Glomerular visceral epithelial cell (primary cell): Measurements from ENCODE around the gene GDAP1L1.
"Not testable (repeated sequence)": the region's sequence is repeated elsewhere in the genome, so short reads cannot be mapped to it uniquely, and the experiment has no call there.

Experiments used
- DNase-seq: peaks from one replicate; pipeline ENCODE4 v3.0.0-alpha.2; 2016; ENCODE audit errors: extremely low spot score

GDAP1L1 gene

DNA sequence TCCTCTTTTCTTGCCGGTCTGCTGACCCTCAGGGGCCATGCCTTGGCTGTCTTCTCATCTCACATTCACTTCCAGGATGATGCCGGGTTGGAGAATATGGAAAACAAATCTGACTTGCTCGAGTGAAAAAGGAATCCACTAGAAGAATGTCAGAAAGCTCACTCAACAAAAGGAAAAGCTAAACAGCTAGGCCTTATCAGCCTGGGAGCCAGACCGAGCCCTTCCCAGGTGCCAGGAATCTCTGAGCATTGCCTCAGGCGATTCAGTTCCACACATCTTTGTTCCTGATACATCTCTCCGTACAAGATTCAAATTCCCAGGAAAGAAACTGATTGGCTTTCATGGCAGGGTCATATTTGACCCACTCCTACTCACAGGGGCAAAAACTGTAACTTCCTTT is 27.3 kb upstream of the GDAP1L1 start:
- no peak for DNase-seq

DNA sequence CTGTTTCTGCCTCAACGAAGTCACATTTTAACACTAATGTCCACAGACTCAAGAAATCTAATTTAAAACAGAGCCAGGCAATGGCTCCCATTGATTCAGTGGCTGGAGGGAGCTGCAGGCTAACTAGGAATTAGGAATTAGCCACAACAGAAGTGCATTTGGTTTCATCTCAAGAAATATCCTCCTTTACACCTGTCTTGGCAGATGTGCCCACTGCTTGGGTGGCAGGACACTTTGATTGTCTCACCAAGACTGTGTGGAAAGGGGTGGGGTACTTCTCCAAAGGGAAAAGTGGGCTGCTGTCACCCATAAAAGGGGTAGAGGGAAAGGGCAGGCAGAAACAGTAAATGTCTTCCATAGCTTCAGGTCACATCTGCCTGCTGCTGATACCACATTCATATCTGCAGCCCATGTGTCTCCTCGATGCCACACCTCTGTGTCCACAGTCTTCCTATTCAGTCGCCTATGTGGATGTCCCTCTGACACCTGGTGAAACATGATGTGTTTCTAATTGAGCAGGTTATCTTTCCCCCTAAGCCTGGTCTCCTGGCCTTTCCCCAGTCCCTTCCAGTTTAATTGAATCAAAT is 25.6 kb upstream of the GDAP1L1 start:
- DNase-seq, result no peak

- DNase-seq, result no peak
Observed at GRCh38 chr20:44222027-44222426, 25.1 kb upstream of the GDAP1L1 start.

GRCh38 chr20:44222633-44223368 is 24.3 kb upstream of the GDAP1L1 start:
- no peak for DNase-seq

GRCh38 chr20:44223721-44224120 is 23.4 kb upstream of the GDAP1L1 start:
- DNase-seq, result no peak

- no peak for DNase-seq
Observed at GRCh38 chr20:44224637-44225036, 22.5 kb upstream of the GDAP1L1 start.

DNA sequence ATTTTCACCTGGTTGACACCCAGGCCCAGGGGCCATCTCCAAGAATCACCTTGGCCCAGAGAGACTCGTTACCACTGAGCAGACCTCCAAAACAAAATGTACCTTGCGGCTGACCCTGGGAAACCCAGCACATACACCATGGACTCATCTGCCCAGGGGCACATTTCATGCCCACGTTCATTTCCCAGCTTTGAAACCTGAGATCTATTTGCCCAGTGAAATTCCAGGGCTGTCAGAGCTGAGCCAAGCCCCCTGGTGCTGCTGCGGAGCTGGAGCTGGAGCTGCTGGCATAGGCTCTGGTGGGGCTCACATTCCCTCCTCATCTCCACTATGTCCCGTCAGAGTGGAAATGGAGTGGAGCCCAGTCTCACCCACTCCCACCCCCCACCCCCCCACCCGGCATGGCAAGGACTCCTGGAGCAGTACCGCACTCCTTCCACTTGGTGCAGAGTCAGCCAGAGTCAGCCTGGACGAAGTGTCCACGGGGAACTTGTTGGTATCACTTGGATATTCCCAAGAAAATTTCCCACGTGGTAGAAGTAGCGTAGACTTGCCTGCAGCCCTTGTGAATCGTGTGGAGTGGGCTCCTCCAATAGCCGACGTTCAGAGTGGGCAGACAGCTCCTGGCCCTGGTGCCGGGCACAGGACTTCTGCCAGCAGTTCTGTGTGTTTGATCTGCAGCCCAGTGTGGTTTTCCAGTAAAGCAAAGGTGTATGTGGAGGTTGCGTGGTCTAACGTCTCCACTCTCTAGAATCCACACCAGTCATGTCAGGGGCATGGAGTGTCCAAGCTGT is 18.4 kb upstream of the GDAP1L1 start:
- no peak for DNase-seq

- peak; percentile 63 for DNase-seq
Observed at GRCh38 chr20:44231193-44231592, 15.9 kb upstream of the GDAP1L1 start.

GRCh38 chr20:44231713-44232468 is 15.2 kb upstream of the GDAP1L1 start:
- no peak for DNase-seq

GRCh38 chr20:44232469-44232856 is 14.6 kb upstream of the GDAP1L1 start:
- DNase-seq, result not testable (repeated sequence)

DNA sequence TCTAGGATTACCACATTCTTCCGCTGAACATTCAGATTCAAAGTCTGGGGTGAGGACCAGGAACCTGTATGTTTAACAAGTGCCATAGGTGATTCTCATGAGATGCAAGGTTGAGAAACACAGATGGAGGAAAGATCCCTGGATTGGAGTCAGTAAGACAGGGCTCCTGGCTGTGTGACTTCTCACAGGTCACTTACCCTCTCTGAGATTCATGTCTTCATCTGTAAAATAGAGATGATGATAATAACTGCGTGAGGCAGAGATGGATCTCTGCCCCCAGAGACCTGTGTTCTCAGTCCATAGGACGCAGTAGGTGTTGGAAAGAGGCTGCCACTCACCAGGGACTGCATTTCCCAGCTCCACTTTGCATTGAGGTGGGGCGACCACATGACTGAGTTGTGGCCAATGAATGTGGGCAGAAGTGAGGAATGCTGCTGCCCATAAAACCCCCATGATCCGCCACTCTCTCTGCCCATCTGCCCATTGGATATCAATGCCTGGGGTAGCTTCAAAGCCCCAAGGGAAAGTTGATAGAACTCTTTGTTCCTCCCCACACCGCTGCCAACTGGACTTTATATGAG is 13.6 kb upstream of the GDAP1L1 start:
- DNase-seq, result no peak

DNA sequence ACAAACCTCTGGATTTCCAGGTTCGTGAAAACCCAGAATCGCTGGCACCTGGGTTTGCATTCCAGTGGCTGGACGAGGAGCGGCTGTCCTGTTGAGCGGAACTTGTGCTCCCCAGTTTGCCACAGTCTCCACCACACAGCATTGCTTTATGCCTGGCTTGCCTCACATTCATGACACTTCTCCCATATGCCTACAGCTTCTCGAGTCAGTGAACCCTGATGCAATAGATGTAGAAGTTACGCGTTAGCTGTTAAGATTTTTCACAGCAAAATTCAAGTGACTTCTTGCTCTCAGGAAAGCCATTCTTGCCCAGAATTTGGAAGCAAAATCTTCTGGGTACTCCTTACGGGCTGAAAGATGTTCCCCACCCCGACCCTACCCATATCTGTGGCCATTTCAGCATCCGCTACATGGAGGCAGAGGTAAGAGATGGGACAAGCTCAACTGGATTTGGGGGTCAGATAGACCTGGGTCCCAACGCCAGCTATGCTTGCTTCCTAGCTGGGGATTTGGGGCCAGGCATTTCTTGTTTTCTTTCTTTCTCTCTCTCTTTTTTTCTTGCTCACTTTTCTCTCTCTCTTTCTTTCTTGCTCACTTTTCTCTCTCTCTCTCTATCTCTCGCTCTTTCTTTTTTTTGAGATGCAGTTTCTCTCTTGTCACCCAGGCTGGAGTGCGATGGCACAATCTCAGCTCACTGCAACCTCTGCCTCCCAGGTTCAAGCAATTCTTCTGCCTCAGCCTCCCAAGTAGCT is 12.4 kb upstream of the GDAP1L1 start:
- no peak for DNase-seq

GRCh38 chr20:44235702-44236101 is 11.4 kb upstream of the GDAP1L1 start:
- DNase-seq, result no peak

- not testable (repeated sequence) for DNase-seq
Observed at GRCh38 chr20:44236840-44237239, 10.3 kb upstream of the GDAP1L1 start.

DNA sequence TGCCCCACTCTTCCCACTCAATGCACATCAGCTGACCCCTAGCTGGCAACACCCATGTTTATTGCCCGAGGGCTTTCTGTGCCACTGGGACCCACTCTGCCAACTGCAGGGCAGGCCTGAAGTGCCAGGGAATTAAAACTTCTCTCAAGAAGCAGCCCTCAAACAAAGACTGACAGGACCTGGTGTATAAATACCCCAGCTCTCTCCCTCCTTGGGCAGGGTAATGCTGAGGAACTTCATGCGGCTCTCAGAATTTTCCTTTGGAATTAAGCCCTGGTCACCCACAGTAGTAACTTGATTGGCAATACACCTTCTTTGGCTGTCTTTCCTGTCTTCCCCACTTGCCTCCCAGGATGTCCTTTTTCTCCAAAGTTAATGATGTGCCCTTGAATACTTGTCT is 5.3 kb upstream of the GDAP1L1 start:
- DNase-seq, result no peak

- DNase-seq, result no peak
Observed at GRCh38 chr20:44245977-44246376, 1.1 kb upstream of the GDAP1L1 start.

GRCh38 chr20:44247586-44248409 is 690 bp downstream of the GDAP1L1 start:
- DNase-seq, result peak; percentile 33

DNA sequence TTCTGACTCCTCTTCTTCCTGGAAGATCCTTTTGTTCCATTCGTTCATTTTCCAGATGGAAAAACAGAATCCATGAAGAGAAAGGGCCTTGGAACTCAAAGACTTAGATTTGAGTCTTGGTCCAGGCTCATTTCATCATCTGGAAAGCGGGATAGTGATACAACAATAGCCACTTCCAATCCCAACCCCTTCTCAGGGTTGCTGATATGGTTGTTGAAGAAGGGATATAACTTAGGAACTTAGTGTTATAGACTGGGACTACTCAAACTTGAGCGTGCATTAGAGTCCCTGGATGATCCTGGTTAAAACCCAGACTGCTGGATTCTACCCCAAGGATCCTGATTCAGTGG is 1.3 kb downstream of the GDAP1L1 start:
- no peak for DNase-seq

- DNase-seq, result no peak
Observed at GRCh38 chr20:44251284-44251683, 4.2 kb downstream of the GDAP1L1 start.

DNA sequence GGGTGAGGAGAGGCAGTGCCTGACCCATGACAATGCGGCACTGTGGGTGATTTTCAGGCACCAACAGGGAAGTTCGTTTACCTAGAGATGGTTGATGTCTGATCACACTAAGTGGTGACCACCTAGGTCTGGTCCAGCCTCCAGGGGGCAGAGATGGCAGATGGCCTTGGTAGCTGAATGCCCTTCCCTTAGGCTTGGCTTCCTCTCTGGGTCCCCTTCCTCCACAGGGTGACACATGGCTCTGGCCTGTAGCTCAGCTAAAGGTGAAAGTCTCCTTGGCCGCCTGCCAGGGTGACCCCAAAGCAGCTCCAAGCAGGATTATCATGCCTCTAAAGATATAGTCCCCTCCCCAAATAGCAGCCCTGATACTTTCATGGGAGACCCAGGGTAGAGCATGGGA is 6.4 kb downstream of the GDAP1L1 start:
- DNase-seq, result no peak
